ENCODE data around the gene IL11. TPM values are rescaled to one million over a fixed set of nuclear protein-coding genes. Genes with fewer than 3 reads are reported as not detected.

Gene IL11
- total and polyA plus RNA-seq, 2 experiments from 2014 or later: 6.7 to 28.7 TPM

DNA sequence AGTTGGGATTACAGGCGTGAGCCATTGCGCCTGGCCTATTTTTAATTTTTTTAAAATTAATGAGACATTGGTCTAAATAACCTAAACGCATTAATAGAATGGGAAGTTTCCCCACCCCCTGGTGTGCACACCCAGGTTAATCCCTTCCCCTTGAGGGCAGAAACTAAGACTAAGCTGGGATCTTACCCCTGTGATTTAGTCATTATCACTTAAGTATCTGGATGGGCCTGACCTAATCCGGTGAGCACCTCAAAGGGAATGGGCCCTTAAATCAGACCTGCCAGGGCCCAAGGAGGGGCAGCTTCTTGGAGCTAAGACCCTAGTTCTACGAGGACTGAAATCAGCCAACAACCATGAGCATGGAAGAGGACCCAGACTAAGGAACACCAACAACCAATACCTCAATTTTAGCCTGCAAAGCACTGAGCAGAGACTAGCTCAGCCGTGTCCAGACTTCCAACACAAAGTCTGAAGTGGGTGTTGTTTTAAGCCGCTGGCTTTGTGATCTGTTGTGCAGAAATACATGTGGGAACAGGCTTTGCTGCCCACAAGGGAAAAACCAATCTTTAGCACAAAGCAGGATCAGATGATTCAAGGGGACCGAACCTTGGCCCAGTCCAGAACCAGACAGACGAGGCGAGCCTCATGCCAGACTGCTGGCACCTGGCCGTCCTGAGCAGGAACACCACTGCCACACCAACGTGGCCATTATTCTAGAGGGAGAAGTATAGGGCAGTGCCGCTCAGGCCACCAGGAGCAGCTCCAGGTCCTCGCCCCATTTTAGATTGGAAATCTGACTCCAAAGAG lies 30.2 kb upstream of the IL11 start:
- H2AFZ ChIP-seq: no peak overlapping the region
- H3K4me3 ChIP-seq: no peak overlapping the region
- H3K79me2 ChIP-seq (ENCODE audit: insufficient read depth): peaks cover 36% of the 10 kb centered on the region
- TF ChIP-seq EZH2phosphoT487 (IDR thresholded peaks at IDR 0.05; ENCODE audit: insufficient read depth, low read depth): no peak
- TF ChIP-seq EZH2 (IDR thresholded peaks at IDR 0.05; ENCODE audit: insufficient read depth, poor library complexity, severe bottlenecking): no peak
- peaks cover 49% of the 10 kb centered on the region for H3F3A ChIP-seq (ENCODE audit: insufficient read depth)
- no peaks in the 10 kb centered on the region for H3K4me1 ChIP-seq (ENCODE audit: insufficient read depth)
- H3K27me3 ChIP-seq (replicated peaks; ENCODE audit: insufficient read depth): no peaks in the 10 kb centered on the region
- WGBS, 2 experiments (ENCODE audit: low coverage in 1 of 2, low lambda C conversion rate in 2 of 2, missing lambda C conversion rate in 2 of 2): 81 to 83% methylated on average over 14 of the region's 14 CpGs
- H3K27ac ChIP-seq: no peak overlapping the region
- no peaks in the 10 kb centered on the region; the same call in 1 of the 2 replicates for H4K20me1 ChIP-seq (ENCODE audit: insufficient read depth)
- no peak overlapping the region for H3K9ac ChIP-seq
- no peak for DNase-seq
- no peaks in the 10 kb centered on the region for H3K9me2 ChIP-seq (ENCODE audit: insufficient read depth)
- H3K4me2 ChIP-seq (ENCODE audit: unreplicated experiment): no peak overlapping the region
- H3K36me3 ChIP-seq (ENCODE audit: low read depth): peaks cover 8% of the 10 kb centered on the region; the same call in 1 of the 2 replicates
- no peaks in the 10 kb centered on the region for H3K9me3 ChIP-seq (ENCODE audit: low read depth)
- in situ Hi-C loops (cut with MboI): no loop called here

DNA sequence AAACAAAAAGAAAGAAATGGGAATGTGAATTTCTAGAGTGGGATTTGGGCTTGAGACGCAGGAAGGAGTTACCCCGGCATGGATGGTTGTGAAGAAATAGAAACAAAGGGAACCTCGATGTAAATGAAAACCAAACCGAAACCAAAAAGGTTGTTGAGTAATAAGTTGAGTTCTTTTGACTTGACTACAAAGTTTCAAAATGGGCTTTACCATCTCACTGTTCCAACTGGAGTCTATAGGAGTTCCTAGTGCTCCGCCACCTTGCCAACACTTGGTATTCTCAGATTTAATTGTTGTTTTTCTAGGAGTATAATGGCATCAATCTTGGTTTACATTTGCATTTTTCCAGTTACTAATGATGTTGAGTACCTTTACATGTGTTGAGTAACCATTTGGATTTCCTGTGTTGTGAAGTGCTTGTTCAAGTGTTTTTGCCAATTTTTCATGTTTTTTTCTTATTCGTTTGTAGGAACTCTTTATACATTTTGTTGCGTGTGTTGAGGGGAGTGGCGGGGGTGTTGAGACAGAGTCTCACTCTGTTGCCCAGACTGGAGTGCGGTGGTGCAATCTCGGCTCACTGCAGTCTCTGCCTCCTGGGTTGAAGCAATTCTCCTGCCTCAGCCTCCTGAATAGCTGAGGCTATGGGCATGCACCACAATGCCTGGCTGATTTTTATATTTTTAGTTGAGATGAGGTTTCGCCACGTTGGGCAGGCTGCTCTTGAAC lies 28.1 kb upstream of the IL11 start:
- no peaks in the 10 kb centered on the region; the same call in 1 of the 2 replicates for H4K20me1 ChIP-seq (ENCODE audit: insufficient read depth)
- H3K9me3 ChIP-seq (ENCODE audit: low read depth): no peaks in the 10 kb centered on the region
- peaks cover 4% of the 10 kb centered on the region; the same call in 1 of the 2 replicates for H3K36me3 ChIP-seq (ENCODE audit: low read depth)
- H3K4me1 ChIP-seq (ENCODE audit: insufficient read depth): no peaks in the 10 kb centered on the region
- H3K27ac ChIP-seq: no peak overlapping the region
- H3K4me3 ChIP-seq: no peak overlapping the region
- no peaks in the 10 kb centered on the region for H3K9me2 ChIP-seq (ENCODE audit: insufficient read depth)
- no peak overlapping the region for H3K4me2 ChIP-seq (ENCODE audit: unreplicated experiment)
- 93 to 94% methylated on average over 12 of the region's 12 CpGs for WGBS, 2 experiments (ENCODE audit: low coverage in 1 of 2, low lambda C conversion rate in 2 of 2, missing lambda C conversion rate in 2 of 2)
- TF ChIP-seq EZH2phosphoT487 (IDR thresholded peaks at IDR 0.05; ENCODE audit: insufficient read depth, low read depth): no peak
- TF ChIP-seq EZH2 (IDR thresholded peaks at IDR 0.05; ENCODE audit: insufficient read depth, poor library complexity, severe bottlenecking): no peak
- in situ Hi-C loops (cut with MboI): no loop called here
- no peaks in the 10 kb centered on the region for H3K27me3 ChIP-seq (replicated peaks; ENCODE audit: insufficient read depth)
- DNase-seq: no peak
- H3K79me2 ChIP-seq (ENCODE audit: insufficient read depth): peaks cover 15% of the 10 kb centered on the region
- H3F3A ChIP-seq (ENCODE audit: insufficient read depth): peaks cover 48% of the 10 kb centered on the region
- H2AFZ ChIP-seq: no peak overlapping the region
- H3K9ac ChIP-seq: no peak overlapping the region

DNA sequence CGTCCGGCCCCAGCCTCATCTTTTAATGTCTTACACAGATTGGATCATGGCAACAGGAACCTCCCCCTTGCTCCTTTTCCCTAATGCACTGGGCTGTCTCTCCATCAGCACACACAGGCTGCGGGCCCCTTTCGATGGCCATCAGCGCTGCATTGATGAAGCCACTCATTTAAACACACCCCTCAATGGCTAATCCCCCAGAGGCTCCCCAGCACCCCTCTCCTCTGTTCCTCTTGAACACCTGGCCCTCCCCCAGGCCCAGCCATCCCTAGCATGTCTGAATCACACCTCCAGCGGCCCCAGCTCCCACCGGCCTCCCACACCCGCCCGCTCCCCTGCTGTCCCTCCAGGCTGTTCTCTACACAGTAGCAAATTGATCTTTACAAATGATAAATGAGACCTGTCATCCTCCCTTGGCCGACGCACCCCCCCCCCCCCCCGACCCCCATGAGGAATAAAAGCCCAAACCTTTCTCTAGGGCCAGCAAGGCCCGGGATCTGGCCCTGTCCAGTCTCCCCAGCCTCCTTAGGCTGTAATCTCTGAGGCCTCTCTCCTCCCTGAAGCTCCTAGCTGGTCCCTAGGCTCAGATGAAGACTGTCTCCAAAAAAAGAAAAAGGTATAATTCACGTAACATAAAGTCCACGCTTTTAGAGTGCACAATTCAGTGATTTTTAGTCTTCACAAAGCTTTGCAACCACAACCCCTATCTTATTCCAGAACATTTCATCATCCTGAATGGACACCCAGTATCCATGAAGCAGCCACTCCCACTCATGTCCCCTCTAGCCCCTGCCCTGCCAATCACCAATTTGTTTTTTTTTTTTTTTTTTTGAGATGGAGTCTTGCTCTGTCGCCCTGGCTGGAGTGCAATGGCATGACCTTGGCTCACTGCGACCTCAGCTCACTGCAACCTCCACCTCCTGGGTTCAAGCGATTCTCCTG lies 22.8 kb upstream of the IL11 start:
- Histone ChIP-seq H3K79me2 (ENCODE audit: insufficient read depth) (peaks cover 32% of the 10 kb centered on the region), H3K9ac (no peak overlapping the region), H3K4me1 (ENCODE audit: insufficient read depth) (peaks cover 10% of the 10 kb centered on the region; the same call in 1 of the 2 replicates), H3K27me3 (replicated peaks; ENCODE audit: insufficient read depth) (no peaks in the 10 kb centered on the region), H3K4me3 (no peak overlapping the region), H2AFZ (no peak overlapping the region), H3K9me2 (ENCODE audit: insufficient read depth) (no peaks in the 10 kb centered on the region), H4K20me1 (ENCODE audit: insufficient read depth) (peaks cover 7% of the 10 kb centered on the region; the same call in 1 of the 2 replicates), H3K27ac (no peak overlapping the region), H3K4me2 (ENCODE audit: unreplicated experiment) (no peak overlapping the region), H3F3A (ENCODE audit: insufficient read depth) (peaks cover 48% of the 10 kb centered on the region), H3K9me3 (ENCODE audit: low read depth) (no peaks in the 10 kb centered on the region), H3K36me3 (ENCODE audit: low read depth) (peaks cover 13% of the 10 kb centered on the region; the same call in 1 of the 2 replicates)
- no peak for DNase-seq
- WGBS, 2 experiments (ENCODE audit: low coverage in 1 of 2, low lambda C conversion rate in 2 of 2, missing lambda C conversion rate in 2 of 2): 80 to 86% methylated on average over 15 to 18 of the region's 18 CpGs
- in situ Hi-C loops (cut with MboI): no loop called here
- TF ChIP-seq EZH2phosphoT487 (IDR thresholded peaks at IDR 0.05; ENCODE audit: insufficient read depth, low read depth): no peak
- no peak for TF ChIP-seq EZH2 (IDR thresholded peaks at IDR 0.05; ENCODE audit: insufficient read depth, poor library complexity, severe bottlenecking)
